ENCODE results near the gene FLOT2.

Gene FLOT2

GRCh38 chr17:28901866-28902818, 4.6 kb upstream of the FLOT2 start:
- no peak for DNase-seq (ENCODE audit: low read depth)
- peak overlapping the region; percentile 53 for H3K4me3 ChIP-seq (ENCODE audit: low read length)
- no peak for TF ChIP-seq CTCF (conservative IDR thresholded peaks at IDR 0.05; ENCODE audit: low read depth, low read length)

- TF ChIP-seq CTCF (conservative IDR thresholded peaks at IDR 0.05; ENCODE audit: low read depth, low read length), result no peak
- no peak for DNase-seq (ENCODE audit: low read depth)
- no peak overlapping the region for H3K4me3 ChIP-seq (ENCODE audit: low read length)
Measured at GRCh38 chr17:28900986-28901726, 3.6 kb upstream of the FLOT2 start.

GRCh38 chr17:28899212-28899815, 1.8 kb upstream of the FLOT2 start:
- no peak for TF ChIP-seq CTCF (conservative IDR thresholded peaks at IDR 0.05; ENCODE audit: low read depth, low read length)
- DNase-seq (ENCODE audit: low read depth), result no peak
- H3K4me3 ChIP-seq (ENCODE audit: low read length), result no peak overlapping the region

- DNase-seq (ENCODE audit: low read depth), result no peak
- no peak for TF ChIP-seq CTCF (conservative IDR thresholded peaks at IDR 0.05; ENCODE audit: low read depth, low read length)
- H3K4me3 ChIP-seq (ENCODE audit: low read length), result no peak overlapping the region
Measured at GRCh38 chr17:28898527-28898955, 1.0 kb upstream of the FLOT2 start.

- no peak for TF ChIP-seq CTCF (conservative IDR thresholded peaks at IDR 0.05; ENCODE audit: low read depth, low read length)
- H3K4me3 ChIP-seq (ENCODE audit: low read length), result peak overlapping the region; percentile 78
- DNase-seq (ENCODE audit: low read depth), result no peak
Measured at GRCh38 chr17:28897769-28898526, 415 bp upstream of the FLOT2 start.

- DNase-seq (ENCODE audit: low read depth), result no peak
- no peak for TF ChIP-seq CTCF (conservative IDR thresholded peaks at IDR 0.05; ENCODE audit: low read depth, low read length)
- peak overlapping the region; percentile 78 for H3K4me3 ChIP-seq (ENCODE audit: low read length)
Measured at GRCh38 chr17:28896491-28896883, 1.0 kb downstream of the FLOT2 start.
